ENCODE data around the gene EML6.
"Not testable (repeated sequence)": the region's sequence is repeated elsewhere in the genome, so short reads cannot be mapped to it uniquely, and the experiment has no call there.

EML6 gene

DNA sequence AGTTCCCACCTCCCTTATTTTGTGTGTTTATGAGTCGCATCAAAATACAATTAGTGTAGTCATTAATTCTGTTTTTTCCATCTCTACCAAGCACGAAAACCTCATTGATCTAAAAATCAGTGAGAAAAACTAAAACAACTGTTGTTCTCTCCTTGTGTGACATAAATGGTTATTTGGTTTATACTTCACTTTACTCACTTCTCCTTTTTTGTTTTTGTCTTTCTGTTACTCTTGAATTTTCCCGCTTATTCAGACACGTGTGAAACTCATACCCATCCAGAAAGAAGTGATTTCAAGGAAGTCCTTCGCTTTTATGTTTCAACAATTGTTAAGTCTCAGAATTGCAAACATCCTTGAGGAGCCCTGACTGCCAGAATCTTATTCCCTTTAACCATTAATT, 121.6 kb downstream of the EML6 start:
- DNase-seq (ENCODE audit: low read depth in 2 of 2) = no peak

DNA sequence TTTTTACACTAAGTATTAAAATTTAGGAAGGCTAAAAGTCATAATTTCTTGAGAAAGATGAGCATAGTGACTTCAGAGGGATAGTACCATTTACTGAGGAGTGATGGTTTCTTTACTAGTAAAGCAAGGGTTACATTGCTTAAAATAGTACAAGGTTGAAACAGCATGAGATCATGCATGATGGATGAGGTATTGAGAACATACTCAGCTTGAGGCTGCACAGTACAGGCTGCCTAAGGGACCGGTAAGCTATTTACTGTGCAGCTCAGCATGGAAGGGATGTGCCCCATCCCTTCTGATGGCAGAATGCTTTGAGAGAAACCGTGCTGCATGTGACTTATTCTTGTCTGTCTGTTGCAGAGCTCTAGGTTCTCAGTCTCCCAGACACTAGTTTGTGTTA, 122.1 kb downstream of the EML6 start:
- no peak for DNase-seq (ENCODE audit: low read depth in 2 of 2)

DNA sequence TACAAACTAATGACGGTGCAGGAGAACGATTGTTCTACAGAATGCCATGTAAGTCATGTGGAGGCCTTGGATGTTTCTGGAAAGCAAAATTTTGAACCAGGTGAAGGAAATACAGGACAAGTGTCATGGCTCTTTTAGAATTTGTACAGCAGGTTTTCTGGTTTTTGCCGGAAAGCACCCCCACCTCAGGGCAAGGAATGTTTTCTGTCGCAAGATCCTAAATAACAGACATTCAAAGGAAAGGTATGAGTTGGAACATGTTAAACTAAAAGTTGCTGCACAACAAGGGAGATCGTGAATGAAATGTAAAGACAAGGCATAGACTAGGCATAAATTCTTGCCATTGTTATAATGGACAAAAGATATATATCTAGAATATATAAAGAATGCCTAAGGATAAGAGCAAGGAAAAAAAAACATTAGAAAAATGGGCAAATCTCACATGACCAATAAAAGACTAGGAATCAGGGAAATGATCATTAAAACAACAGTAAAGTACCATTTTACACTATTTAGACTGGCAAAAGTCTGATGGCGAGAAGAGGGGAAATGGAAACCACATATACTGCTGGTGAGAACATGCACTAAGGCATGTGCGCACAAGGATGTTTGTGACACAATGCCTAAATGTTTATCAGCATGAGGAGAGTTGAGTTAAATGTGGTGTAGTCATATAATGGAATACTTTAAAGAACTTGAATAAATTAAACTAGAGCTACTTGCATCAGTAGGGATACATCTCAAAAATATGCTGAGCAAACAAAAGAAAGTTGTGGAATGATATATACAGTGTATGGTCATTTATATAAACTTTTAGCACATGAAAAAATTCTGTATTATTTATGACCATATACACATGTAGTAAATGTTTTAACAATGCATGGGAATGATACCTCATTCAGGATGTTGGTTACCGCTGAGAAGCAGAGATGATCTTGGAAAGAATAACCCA, 127.0 kb downstream of the EML6 start:
- DNase-seq (ENCODE audit: low read depth in 2 of 2) = no peak

DNA sequence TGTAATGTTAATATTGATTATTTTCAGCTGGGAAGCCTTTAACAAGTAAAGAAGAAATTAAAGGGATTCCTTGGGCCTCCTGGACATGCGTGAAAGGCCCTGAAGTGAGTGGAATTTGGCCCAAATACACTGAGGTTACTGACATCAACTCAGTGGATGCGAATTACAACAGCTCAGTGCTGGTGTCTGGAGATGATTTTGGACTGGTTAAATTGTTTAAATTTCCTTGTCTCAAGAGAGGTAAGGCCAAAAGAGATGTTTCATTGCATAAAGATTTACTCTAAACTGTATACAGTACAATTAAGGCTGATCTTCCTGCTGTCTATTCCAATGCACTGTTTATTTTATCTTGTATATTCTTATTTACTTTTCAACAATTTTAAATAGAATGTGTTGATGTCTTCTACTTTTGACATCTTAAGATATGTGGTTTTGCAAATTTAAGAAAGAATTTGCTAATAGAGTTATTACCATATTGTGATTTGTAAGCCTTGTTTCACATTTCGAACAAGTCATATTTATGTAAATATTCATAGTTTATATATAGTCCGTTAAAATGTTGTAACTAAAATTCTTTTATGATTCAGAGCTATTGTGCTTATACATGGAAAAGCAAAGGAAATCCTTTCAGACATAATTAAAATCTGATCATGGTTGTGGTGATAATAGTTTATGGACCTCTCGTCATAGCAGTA, 130.3 kb downstream of the EML6 start:
- no peak for DNase-seq (ENCODE audit: low read depth in 2 of 2)

DNA sequence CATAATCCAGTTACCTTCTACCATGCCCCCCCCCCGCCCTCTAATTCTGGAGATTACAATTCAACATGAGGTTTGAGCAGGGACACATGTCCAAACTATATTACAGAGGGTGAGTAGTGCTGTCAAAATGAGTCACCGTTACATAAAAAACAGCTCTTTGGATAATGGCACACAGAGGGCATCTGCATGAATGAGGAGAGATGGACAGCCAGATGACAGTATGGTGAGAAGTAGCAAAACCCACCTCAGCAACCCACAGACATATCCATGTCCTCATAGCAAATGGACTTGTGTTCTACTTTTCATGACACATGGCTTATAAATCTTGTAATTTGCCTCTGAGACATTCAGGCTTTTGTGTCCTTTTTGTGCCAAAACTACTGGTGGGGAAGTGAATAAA, 132.0 kb downstream of the EML6 start:
- DNase-seq (ENCODE audit: low read depth in 2 of 2) = no peak

DNA sequence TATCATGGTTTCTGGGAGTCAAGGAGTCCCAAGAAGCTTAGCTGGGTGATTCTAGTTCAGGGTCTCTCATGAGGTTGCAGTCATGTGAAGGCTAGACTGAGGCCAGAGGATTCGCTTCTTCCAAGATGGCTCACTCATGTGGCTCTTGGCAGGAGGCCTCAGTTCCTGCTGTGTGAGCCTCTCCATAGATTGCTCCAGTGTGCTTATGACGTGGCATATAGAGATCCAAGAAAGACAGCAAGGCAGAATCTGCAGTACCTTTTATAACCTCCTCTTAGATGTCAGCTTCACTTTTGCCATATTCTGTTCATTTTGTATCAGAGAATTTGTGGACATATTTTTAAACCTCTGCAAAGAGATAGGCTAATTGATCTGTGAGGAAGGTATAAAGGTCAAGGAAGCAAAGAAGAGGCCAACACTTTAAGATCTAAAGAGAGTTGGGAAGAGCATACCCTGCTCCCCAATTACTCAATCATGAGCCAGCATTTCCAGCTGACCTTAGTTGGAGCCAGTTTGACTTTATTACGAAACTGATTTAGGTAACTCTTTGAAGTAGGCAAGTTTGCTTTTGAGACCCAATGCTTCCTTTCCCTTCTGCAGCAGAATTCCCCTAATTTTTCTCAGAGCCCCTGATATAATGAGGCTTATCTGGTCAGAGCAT, 134.7 kb downstream of the EML6 start:
- no peak for DNase-seq (ENCODE audit: low read depth in 2 of 2)

DNA sequence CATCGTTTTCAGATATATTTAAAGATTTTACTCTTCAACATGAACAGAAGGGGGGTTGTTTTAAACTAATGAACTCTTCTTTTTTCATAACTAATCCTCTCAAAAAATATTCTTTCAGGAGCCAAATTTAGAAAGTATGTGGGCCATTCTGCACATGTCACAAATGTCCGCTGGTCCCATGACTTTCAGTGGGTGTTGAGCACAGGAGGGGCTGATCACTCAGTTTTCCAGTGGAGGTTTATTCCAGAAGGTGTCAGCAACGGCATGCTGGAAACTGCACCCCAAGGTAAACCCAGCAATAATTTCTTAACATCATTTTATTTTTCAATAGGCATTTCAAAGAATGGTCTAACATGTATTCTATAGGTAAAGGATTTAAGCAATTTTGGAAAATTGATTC, 136.0 kb downstream of the EML6 start:
- no peak for DNase-seq (ENCODE audit: low read depth in 2 of 2)

DNA sequence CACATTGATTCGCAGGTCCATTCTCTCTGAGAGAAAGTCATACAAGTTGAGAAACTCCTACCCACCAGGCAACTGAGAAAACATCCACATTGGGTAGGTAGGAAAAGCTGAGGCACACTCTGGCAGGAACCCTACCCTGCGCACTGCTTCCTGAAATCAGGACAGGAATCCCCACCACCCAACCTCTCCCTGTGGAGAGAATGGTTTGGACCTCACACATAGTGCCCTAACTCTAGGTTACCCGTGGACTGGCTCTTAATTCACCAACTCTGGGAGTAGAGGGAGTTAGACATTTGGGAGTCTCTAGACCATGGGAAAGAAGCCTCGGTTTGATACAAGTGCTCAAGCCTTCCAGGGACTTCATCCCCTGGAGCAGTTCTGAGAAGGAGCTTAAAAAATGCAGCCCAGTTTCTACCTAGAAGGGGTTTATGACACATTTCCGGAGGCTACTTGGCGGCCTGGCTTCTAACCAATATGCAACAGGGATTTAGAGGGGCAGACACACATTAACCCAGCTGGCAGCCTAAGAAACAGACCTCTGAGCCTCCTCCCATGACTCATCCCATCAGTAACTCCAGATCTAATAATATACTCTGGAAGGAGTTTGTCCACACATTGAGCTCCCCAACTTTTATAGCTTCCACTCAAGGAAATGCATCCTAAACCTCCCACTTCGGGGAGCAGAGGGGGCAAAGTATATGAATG, 136.7 kb downstream of the EML6 start:
- DNase-seq (ENCODE audit: low read depth in 2 of 2) = no peak

DNA sequence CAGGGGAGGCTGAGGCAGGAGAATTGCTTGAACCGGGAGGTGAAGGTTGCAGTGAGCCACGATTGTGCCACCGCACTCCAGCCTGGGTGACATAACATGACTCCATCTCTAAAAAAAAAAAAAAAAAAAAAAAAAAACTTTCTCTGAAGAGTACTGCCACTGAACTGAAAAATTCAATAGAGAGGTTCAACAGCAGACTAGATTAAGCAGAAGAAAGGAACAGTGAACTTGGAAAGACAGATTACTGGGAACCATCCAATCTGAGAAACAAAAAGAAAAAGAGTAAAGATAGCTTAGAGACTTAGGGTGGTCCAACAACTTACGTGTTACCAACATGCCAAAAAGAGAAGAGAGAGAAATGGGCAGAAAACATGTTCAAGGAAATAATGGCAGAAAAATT, 138.8 kb downstream of the EML6 start:
- no peak for DNase-seq (ENCODE audit: low read depth in 2 of 2)

DNA sequence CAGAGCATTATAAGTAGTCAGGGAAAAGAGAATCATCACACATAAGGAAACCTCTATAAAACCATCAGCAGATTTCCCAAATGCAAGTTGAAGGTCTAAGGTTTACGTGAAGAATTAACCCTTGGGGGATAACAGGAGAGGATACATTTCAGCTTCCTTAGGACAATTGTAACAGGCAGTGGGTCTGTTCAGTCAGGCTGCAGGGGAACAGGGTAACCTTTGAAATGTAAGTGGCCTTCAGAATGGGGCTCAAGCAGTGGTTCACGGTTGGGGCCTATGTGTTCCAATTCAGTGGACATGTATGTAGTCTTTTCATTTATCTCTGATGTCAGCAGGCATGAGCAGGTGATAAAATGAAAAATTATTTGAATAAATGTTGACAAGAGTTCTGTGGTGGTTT, 139.3 kb downstream of the EML6 start:
- no peak for DNase-seq (ENCODE audit: low read depth in 2 of 2)

DNA sequence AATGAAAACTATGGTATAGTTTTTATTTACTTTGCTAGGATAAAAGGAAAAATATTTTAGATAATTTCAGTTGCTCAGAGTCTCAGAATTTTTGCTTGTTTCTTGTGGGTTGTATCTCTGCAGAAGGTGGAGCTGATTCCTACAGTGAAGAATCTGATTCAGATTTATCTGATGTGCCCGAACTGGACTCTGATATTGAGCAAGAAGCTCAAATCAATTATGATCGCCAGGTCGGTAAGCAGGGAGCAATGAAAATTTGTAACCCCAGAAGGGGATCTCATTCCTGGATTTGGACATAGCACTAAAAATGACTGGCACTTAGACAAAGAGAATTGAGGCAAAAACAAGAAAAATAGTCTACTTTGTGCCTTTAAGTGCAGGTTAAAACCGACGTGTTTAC, 140.2 kb downstream of the EML6 start:
- DNase-seq (ENCODE audit: low read depth in 2 of 2) = no peak

DNA sequence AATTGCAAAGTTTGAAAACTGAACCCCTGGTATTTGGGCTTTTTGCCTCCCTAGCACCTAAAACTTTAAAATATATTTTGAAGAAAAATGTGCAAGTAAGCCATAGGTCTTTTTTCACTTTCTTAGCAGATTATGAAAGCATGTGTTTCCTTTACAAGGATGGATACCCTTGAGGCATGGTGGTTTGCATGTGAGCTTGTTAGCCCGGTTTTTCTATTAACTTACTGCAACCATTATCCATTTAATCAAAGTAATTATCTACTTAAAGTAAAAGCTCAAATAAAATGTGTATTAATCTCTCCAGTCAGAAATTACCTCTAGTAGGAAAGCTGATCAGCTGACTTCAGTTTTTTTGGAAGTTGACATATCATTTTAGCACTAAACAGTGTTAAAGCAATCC, 140.6 kb downstream of the EML6 start:
- no peak for DNase-seq (ENCODE audit: low read depth in 2 of 2)

DNA sequence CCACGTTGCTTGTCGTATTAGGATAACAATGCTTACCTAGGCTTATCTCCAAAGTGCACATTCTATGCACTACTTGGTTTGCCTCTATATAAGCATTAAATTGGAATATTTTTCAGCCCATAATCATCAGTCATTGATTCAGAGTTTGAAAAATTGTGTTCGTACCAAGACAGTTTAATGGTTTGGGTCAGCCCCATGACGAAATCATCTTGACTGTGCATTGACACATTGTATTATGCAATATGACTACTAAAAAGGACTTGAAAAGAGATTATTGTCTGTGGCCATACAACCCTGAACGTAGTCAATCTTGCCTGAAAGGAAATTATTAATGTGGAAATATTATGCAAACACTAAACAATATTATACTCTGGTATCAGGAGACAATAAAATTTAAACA, 141.3 kb downstream of the EML6 start:
- DNase-seq (ENCODE audit: low read depth in 2 of 2) = no peak

DNA sequence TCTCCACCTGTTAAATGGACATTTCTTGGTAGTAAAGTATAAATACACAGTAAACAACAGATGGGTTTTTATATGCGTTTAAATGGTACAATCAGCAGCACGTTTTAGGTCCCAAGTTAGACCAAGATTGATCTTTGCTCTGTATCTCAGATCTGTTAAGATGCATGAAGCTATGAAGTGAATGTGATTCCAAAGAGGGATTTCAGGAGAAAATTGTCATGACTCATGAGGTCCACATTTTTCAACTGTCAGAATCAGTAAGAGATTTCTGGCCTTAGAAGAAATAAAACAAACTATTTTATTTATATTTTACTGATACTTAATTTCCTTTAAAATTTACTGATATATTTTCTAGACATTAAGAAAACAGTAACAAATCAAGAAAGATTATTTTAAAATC, 142.7 kb downstream of the EML6 start:
- DNase-seq (ENCODE audit: low read depth in 2 of 2) = no peak

DNA sequence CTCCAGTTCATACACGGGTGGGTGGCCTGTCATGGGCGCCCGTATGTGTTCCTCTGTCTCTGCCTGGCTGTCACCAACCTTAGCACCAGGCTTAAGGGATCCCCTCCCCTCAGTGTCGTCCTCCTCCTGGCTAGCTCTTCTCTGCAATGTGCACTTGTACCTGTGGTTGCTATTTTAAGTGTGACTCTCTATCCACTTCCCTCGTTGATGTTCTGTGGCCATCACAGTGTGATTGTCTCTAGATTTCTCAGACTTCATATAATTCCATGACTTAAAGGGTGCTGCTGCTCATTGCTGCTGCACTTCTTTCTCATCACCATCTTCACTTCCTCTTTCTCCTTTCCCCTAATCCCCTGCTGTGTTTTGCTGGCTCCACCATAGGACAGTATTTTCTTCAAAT, 143.4 kb downstream of the EML6 start:
- no peak for DNase-seq (ENCODE audit: low read depth in 2 of 2)

DNA sequence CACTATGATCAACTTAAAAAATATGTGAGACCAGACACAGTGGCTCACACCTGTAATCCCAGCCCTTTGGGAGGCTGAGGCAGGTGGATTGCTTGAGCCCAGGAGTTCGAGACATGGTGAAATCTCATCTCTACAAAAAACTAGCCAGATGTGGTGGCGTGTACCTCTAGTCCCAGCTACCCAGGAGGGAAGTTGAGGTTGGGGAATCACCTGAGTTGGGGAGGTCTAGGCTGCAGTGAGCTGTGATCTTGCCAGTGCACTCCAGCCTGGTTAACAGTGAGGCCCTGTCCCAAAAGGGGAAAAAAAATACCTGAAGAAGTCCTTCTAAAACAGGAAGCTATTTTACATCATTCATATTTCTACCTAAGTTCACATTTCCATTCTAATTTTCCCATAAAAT, 144.0 kb downstream of the EML6 start:
- DNase-seq (ENCODE audit: low read depth in 2 of 2) = no peak

DNA sequence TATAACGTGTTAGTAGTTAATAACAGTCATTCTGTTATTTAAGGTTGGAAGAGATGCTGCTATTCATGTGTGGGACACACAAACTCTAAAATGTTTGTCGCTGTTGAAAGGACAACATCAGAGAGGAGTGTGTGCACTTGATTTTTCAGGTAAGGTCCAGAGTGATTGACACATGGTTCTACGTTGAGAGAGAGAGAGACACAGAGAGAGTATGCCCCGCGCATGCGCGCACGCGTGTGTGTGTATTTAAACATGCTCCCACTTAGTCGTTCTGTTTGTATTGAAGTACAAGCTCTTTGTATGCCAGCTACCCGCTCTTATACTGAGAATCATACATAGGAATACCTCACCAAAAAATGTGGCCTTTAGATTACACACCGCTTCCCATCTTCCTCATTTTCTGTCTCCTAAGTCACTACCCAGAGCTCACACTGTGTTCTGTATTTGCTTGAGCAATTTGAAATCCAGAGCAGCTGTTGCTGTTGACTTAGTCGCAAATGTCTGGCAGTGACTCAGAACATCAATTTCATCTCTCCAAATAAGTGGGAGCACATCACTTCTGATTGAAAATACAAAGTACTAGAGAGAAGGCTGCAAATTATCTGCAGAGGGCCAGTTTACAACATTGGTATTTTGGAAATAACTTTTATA, 148.1 kb downstream of the EML6 start:
- no peak for DNase-seq (ENCODE audit: low read depth in 2 of 2)

DNA sequence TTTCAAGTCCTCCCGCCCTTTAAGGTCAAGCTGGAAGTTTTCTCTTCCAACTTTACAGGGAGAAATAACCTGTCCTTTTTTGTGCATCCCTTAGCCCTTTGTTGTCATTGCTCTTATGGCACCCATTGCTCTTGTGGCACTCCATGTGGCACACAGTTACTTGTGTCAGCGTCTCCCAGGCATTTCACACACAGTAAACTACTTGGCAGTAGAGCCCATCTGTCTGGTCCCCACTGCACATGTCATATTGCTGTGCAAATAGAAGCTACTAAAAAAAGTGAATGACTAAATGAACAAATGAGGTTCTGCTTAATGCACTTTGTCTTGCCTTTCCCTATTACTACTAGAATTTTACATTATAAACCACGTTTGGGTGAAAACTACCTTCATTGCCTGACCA, 149.3 kb downstream of the EML6 start:
- DNase-seq (ENCODE audit: low read depth in 2 of 2) = no peak

DNA sequence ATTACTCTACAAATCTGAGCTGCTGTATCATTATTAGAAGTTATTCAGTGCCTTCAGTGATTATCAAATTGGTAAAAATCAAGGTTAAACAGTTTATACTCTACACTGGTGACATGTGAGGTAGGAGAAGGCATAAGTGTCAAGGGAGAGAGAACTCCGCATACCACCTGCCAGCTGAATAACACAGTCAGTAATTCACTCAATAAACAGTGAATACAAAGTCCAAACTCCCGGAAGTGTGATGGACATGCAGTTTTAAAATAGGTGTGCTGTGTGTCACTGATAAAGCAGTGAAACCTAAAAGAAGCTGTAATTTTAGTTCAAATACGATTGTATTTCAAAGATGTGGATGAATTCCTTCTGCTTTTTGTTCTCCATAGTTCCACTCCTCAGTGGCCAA, 149.8 kb downstream of the EML6 start:
- not testable (repeated sequence) for DNase-seq (ENCODE audit: low read depth in 2 of 2)

DNA sequence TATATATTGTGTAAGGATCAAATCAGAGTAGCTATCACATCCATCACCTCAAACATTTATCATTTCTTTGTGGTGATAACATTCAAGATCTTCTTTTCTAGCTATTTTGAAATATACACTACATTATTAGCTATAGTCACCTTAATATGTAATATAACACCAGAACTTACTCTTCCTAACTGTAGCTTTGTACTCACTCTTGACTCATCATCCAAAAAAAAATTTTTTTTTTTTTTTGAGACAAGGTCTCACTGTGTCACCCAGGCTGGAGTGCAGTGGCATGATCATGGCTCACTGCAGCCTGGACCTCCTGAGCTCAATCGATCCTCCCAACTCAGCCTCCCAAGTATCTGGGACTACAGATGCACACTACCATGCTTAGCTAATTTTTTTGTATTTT, 153.3 kb downstream of the EML6 start:
- no peak for DNase-seq (ENCODE audit: low read depth in 2 of 2)

DNA sequence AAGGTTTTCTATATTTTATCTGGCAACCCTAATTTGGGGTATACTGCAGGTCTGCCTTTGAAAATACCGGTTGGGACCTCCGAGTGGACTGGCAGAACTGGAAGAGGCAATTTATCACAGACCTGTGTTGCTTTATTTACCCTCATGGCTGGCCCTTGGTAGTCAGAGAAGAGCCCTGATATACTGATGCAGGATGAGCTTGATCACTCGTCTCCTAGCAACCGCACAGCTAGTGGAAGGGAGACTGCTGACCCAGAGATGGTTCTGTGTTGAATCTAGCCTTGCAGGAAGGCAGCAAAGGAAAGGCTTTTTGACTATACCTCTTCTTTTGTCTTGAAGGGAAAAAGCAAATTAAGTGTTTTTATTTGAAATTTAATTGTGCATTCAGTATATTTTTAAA, 154.7 kb downstream of the EML6 start:
- no peak for DNase-seq (ENCODE audit: low read depth in 2 of 2)

DNA sequence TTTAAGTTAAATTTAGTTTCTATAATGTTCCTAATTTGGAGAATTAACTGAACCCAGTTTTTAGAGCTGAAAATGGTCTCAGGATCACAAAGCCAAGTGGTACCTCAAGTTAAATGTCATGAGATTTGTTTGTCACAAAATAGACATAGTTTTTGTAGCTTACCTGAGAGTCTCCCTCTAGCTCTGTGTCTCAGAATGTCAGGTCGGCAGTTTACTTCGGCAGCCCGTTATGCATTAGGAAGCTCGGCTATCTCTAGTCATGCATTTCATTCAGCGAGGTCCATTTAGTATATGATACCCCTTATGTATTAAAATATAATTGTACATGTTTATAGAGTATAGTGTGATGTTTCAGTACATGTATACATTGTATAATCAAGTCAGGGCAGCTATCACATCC, 155.6 kb downstream of the EML6 start:
- no peak for DNase-seq (ENCODE audit: low read depth in 2 of 2)
